GM21529 (cell line): ENCODE data around the gene CNOT8.
"Not testable (repeated sequence)": the region's sequence is repeated elsewhere in the genome, so short reads cannot be mapped to it uniquely, and the experiment has no call there.

Source experiments
- ATAC-seq: cut with Tn5 transposase; IDR thresholded peaks from one replicate; pipeline ENCODE4 v1.9.1; 2021; ENCODE audit not compliant: unreplicated experiment

Gene CNOT8

DNA sequence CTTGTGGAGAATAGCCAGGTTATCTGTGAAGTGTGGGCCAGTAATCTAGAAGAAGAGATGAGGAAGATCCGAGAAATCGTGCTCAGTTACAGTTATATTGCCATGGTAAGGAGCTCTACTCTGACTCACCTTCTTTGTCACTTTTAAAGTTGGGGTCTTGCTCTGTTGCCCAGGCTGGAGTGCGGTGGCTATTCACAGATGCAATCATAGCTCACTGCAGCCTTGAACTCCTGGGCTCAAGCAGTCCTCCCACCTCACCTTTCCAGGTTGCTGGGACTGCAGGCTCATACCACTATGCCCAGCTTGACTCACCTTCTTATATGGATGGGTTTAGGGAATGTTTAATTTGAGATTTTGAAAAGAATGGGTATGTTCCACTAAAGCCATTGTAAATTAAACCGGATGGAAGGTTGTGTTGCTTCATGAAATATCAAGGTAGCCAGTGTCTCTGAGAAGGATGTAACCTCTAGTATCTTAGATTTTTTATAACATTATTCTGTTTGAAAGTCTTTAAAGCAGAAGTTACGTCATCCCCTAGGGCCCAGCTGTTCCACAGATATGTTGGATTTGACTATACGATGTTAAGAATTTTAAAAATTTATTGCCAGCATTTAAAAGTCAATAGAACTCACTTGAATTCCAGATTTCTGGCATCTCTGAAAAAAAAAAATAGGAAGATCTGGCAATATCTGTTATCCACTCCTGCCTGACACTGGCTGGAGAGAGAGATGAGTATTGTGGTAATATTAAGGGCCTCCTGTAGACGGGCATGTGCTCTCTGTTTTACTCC, 5.1 kb downstream of the CNOT8 start:
- ATAC-seq, result no peak

DNA sequence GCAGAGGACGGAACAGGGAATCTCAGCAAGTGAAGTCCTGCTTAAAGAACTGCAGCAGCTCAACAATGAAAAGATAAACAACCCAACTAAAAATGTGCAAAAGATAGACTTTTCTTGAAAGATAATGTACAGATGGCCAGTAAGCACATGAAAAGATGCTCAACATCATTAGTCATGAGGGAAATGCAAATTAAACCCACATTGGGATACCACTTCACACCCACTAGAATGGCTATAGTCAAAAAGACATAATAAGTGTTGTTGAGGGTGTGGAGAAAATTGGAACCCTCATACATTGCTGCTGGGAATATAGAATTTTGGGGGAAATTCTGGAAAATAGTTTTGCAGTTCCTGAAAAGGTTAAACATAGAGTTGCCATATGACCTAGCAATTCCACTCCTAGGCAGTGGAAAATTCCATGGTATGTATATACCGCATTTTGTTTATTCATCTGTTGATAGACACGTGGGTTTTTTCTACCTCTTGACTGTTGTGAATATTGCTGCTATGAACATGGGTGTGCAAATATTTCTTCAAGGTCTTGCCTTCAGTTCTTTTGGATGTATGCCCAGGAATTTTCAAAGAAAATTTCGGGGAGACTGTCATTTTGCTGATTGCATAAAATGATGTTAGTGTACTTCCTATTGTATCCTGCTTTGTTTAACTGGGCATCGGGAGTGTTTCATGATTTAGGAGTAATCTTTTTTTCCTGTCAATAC, 7.2 kb downstream of the CNOT8 start:
- no peak for ATAC-seq

DNA sequence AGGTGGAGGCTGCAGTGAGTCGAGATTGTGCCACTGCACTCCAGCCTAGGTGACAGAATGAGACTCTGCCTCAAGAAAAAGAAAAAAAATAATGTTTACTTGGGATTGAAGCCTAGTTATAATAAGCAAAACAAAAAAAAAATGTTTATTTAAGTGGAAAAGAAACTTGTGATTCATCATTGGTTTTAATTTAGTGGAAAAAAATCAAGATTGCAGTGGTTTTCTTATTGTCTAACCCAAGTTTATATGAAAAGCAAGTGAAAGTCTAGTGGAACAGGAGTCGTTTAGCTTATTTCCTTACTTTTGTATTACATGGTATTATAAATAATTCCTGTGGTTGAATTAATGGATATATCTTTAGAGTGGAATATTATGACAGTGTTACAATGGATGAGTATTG, 8.4 kb downstream of the CNOT8 start:
- ATAC-seq, result no peak

DNA sequence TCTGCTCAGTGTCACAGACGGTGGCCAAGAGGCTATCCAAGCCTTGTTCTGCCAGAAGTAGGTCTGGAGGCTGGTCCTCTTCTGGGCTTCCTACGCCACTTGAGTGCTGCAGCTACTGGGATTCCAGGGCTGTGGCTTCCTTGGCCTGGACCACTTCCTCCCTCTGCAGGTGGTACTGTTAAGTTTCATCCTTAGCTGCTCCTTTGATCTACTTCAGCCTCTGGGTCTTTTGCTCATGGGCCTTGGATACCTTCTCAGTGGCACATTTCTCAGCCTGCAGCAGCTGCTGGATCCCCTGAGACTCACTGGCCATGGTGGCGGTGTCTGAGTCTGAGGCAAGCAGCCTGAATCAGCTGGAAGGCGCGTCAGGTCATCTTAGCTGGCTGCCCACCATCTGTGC, 10.3 kb downstream of the CNOT8 start:
- no peak for ATAC-seq

DNA sequence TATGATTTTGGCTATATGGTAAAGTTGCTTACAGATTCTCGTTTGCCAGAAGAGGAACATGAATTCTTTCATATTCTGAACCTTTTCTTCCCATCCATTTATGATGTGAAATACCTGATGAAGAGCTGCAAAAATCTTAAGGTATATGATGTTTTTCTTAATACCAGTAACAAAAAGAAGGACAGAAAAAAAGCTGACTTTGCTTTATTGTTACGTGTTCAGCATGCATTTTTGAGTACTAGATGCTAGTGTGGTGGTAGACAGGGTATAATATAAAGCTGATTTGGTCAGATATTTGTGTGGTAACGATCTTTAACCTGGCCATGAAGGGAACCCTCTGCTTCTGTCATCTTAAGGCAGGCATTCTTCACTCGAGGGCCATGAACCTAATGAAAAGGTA, 13.3 kb downstream of the CNOT8 start:
- no peak for ATAC-seq

DNA sequence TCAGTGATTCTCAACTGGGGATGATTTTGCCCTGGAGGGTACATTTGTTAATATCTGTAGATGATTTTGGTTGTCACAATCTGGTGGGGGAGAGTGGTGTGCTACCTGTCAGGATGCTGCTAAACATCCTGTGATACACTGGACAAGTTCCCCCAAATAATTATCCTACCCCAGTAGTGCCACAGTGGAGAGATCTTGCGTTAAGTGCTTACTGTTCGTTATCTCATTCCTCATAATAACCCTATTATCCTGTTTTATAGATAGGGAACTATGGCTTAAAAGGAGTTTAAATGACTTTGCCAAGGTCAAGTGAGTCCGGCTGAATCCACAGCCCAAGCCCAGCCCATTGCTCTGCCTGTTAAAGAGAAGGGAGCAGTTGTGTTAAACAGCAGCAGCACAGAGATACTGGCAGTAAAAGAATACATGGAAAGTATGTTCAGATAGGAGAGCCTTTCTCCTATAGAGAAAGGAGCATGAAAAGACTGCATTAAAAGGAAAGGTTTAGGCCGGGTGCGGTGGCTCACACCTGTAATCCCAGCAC, 15.4 kb downstream of the CNOT8 start:
- no peak for ATAC-seq

DNA sequence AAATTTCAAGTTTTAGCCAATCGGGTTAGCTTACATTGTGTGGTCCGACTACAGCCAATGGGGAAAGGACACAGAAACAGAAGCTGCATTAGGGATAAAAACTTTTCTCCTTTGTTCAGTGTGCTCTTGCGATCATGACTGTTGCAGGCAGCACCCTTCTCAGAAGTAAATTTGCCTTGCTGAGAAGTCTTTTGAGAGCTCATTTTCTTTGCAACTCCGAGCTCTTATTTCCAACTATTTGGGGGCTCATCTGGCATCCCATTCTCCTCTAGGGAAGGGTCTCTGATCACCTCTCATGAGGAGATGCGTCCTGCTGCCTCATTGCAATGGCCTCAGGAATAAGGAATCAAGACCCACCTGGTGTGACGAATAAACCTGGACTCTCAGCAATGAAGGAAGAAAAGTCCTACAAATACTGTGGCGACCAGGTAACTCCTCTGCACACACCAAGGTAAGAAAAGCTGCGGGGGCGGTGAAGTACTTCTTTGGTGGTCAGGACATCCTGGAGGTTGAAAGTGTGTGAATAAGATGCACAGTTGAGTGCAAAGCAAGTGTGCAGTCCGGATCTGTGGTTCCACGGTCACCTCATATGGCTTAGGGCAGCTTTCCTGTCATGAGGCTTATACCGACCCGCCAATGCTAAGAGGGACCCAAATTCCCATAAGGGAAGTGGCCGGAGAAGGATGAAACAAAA, 20.4 kb downstream of the CNOT8 start:
- ATAC-seq, result no peak

DNA sequence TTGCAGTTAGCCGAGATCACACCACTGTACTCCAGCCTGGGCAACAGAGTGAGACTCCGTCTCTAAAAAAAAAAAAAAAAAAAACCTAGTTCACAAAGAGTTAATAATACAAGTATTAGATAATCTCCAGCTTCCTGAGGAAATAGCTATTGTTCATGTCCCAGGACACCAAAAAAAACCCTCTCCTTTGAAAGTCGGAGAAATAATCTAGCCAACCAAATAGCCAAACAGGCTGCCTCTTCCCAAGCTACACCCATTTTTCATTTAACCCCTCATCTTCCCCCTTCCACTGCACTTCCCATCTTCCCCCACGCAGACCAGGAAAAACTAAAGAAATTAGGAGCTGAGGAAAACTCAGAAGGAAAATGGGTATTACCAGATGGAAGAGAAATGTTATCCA, 23.6 kb downstream of the CNOT8 start:
- ATAC-seq, result no peak

DNA sequence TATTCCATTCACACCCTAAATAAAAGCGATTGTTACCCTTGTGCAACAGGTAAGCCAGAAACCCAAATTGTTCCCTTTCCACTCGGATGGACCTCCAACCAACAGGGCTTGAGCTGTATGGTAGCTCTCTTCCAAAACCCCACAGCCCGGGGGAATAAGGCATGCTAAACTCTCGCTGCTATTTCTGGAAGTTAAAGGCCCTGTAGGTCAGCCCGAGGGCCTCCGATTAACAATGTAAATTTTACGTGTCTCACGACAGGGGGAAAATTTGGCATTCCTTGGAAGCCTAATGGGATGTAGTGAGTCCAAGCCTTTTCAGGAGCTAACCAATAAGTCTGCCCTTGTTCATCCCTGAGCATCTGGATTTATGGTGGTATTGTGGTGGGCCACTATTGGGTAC, 26.0 kb downstream of the CNOT8 start:
- ATAC-seq, result no peak

DNA sequence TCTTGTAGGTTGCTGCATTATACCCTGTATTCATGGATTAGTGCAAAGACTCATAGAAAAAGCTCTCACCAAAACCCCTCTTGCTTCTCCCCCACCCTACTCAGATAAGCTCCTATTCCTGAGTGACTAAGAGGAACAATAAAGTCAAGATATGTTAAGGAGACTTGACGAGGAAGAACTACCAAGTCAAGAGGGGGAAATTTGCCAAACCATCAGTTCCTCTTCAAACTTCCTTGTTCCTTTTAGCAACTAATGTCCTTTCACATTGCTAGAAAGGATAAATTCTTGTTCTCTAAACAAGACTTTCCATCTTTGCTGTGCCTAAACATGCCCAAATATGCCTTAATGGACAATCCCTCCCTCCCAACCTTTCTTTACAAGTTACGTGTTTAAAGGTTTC, 27.0 kb downstream of the CNOT8 start:
- ATAC-seq, result no peak

DNA sequence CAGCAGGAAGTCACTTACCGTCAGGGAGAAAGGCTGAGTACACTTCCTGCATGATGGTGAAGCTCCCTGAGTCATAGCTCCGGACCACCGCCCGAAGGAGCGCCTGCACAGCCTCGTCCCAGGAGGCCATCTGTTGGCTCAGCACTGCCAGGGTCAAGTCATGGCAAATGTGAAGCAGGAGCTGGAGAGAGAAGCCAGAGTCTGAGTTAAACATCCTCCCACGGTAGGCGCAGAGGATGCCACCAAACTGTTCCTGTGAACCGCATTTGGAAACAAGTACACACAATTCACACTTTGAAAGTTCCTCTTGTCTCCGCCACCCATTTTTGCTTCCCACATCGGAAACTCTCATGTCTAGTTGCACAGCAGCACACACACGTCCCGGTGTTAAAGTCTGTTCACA, 33.9 kb downstream of the CNOT8 start:
- ATAC-seq, result no peak

DNA sequence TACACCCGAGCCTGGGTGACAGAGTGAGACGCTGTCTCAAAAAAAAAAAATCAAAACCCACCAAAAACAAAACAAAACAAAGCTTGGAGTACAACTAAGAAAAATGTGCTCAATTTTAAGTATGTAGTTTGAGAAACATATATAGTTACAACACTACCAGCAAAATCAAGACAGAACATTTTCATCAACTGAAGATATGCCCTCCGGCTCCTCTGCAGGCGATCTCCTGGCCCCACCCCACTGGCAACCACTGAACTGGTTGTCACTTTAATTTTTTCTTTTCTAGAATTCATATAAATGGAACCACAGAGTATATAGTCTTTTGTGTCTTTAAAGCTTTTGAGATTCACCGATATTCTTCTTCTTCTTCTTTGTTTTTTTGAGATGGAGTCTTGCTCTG, 35.0 kb downstream of the CNOT8 start:
- ATAC-seq, result no peak

DNA sequence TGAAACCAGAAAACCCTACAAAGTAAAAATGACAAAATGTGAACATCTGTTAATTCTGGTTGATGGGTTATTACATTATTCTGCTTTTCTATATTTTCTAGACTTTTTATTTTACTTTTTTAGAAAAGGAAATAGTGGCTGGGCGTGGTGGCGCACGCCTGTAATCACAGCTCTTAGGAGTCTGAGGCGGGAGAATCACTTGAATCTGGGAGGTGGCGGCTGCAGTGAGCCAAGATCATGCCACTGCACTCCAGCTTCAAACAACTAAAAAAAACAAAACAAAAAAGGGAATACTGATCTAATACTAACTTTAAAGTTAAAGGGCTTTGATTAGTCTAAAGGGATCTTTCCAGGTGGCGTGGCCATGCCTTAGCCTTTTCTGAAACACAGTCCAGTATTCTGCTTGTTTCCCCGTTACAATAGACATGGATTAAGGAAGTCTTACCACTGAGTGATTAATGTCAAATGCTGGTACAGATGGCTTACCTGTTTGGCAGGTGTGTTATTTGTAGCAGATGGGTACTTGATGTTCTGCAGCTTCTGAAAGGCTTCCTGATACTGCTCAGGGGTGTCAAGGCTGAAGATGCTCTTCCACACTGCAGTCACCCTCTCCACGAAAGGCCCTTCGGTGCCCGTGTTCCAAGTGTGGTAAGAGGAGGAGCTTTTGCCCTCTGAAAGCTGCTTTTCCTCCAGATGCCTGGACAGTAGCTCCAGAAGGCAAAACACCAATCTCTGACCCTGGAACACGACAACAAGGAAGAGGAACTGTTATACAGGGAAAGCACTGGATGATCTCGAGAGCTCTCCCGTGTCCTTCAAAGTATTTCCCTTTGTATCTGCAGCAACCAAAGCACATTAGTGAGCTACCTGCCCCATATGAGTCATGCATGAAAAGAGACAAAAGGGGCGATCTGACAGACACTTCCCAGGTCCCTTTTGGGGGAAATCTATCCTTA, 37.5 kb downstream of the CNOT8 start:
- no peak for ATAC-seq

DNA sequence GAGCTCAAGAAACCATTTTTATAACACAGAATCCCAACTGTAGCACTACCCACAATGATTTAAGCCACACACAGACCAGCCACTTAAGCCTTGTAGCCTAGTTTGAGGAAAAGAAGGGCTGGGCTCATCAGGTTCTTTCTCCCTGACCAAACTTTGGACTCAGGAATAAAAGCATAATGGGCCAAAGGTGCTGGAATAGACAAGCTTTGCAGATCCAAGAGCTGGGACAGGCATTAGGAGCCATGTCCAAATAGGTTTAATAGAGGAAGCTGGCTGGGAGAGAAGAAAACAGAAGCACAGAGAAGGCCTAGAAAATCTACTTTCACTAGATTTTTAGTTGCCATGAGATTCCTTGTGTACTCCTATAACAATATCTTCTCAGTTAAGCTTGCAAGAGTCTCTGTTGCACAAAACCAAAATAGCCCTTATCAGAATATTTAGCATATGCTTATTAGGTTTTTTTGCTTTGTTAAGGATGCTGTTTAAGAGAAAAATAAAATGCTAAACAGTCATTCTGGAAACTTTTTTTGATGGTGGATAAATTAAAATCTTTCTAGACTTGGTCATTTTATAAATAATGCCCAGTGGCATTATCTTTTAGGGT, 38.2 kb downstream of the CNOT8 start:
- ATAC-seq, result no peak

DNA sequence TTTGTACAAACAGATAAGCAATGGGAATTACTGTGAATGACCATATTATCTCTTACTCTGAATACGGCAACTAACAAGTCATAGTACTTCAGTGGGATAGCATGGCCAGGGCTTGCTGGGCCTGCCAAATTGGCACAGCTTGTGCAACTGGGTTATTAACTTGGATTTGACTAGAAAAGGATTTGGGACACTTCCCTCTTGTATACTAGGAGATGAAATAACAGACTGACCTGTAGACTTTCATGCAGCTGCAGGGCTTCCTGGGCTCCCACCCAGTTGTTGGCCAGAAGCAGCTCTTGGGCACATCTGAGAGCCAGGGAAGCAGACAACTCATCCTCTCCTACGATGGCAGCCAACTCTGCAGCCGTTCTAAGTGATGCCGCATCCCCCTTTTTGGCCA, 39.8 kb downstream of the CNOT8 start:
- ATAC-seq, result no peak

DNA sequence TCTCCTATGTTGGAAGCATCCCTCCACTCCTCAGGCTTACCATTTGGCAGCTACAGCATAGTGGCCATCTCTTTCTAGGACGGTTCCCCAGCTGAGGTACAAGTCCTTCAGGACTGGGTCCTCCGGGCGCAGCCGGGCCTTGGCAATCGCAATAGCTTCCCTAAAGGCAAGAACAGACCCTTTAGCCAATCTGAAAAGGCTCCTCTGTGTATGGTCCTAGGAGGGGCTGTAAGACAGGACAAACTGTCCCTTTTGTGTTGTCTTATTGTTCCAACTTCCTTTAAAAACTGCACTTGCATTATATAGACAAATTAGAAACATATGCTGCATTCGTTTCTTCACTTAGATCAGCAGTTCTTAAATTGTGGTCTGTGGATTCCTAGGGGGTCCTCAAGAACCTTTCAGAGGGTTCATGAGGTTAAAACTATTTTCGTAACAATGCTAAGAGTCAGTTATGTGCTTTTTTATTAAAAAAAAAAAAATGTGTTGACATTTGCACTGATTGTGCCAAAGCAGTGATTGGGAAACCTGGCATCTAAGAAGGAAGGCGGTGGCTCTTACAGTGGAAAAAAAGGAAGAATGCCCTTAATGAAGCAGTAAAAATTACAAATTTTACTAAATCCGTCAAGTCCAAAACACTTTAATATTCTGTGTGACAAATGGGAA, 40.9 kb downstream of the CNOT8 start:
- no peak for ATAC-seq

DNA sequence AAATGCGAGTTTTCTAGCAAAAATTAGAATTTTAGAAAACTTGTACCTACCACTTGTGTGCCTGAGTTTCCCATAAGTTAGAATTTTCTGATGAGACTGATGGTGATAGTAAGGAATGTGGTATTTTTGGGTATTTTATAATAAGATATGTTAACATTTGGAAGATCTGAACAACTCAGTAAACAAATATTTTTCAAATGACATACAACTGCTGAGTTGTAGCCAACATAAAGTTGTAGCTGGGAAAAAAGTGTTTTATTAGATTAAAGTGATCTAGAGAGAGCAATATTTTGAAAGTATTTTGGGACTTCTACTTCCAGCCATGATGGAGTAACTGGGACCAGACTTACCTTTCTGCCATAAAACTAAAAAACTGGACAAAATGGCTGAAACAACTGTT, 41.6 kb downstream of the CNOT8 start:
- ATAC-seq, result no peak

DNA sequence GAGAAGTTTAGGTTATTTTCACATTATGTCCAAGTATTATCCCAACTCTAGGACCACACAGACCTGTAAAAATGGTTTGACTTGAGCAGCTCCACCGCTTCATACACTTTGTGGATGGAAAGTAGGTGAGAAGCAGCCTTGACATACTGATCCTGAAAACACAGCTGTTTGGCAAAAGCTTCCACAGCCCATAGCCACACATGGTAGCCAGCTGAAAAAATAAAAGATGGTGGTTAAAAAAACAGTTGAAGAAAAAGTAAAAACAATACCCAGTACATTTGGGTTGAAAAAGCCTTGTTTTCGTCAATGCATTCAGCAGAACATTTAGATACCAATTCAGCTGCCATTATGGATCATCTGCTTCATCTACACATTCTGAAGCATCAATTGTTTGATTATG, 42.8 kb downstream of the CNOT8 start:
- ATAC-seq, result no peak

DNA sequence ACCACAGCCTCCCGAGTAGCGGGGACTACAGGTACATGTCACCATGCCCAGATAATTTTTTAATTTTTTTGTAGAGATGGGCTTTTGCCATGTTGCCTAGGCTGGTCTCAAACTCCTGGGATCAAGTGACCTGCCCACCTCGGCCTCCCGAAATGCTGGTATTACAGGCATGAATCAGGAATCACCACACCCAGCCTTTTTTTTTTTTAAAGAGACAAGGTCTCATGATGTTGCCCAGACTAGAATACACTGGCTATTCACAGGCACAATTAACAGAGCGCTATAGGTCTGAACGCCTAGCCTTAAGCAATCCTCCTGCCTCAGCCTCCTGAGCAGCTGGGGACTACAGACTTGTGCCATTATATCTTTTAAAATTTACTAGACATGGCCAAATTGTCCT, 43.5 kb downstream of the CNOT8 start:
- ATAC-seq, result no peak

DNA sequence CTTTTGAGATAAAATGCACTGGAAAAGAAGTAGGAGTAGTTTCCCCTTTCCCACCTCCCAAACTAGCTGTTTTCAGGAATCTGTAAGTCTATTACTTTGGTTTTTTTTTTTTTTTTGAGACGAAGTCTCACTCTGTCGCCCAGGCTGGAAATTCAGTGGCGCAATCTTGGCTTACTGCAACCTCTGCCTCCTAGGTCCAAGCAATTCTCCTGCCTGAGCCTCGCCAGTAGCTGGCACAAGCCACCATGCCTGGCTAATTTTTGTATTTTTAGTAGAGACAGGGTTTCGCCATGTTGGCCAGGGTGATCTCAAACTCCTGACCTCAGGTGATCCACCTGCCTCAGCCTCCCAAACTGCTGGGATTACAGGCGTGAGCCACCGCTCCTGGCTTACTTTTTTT, 47.2 kb downstream of the CNOT8 start:
- not testable (repeated sequence) for ATAC-seq
